ENCODE data around the gene RERE.

GRCh38 chr1:8328271-8328670, 489.2 kb downstream of the RERE start:
- no peak for TF ChIP-seq CTCF (IDR thresholded peaks at IDR 0.05; ENCODE audit: extremely low read depth in 1 of 2, insufficient read depth in 1 of 2, low read depth in 1 of 2, low read length in 2 of 2)
- TF ChIP-seq MYC (IDR thresholded peaks at IDR 0.05; ENCODE audit: low read depth, low read length) = no peak
- TF ChIP-seq POLR2A (IDR thresholded peaks at IDR 0.05; ENCODE audit: low read depth, low read length) = no peak
- TF ChIP-seq MAX (IDR thresholded peaks at IDR 0.05; ENCODE audit: insufficient read depth, insufficient read length) = no peak
